ENCODE data around the gene LRCH1. TPM values are rescaled to one million over a fixed set of nuclear protein-coding genes. Genes with fewer than 3 reads are reported as not detected.

The LRCH1 gene
- total and polyA plus RNA-seq, 2 experiments from 2014 or later: 3.9 to 9.2 TPM

DNA sequence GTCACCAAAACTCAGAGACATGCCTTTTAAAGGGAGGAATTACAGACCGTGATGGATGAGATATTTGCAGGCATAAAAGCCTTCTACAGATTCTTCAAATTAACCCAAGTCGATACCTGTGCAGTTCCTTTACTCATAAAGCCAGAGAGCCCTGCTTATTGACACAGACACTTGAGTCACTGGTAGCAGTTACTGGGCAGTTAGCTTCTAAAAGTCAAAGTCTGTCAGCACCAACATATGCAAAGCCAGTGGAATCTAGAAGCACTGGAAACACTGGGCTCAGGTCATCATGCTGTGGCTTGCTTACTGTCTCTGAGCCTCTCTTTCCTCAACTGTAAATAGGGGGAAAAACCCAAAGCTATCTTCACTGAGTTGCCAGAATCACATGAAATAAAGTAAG lies 25.7 kb upstream of the LRCH1 start (continued):
- no peak for TF ChIP-seq EZH2 (IDR thresholded peaks at IDR 0.05; ENCODE audit: low read depth, unreplicated experiment)
- TF ChIP-seq, protein P1, sequence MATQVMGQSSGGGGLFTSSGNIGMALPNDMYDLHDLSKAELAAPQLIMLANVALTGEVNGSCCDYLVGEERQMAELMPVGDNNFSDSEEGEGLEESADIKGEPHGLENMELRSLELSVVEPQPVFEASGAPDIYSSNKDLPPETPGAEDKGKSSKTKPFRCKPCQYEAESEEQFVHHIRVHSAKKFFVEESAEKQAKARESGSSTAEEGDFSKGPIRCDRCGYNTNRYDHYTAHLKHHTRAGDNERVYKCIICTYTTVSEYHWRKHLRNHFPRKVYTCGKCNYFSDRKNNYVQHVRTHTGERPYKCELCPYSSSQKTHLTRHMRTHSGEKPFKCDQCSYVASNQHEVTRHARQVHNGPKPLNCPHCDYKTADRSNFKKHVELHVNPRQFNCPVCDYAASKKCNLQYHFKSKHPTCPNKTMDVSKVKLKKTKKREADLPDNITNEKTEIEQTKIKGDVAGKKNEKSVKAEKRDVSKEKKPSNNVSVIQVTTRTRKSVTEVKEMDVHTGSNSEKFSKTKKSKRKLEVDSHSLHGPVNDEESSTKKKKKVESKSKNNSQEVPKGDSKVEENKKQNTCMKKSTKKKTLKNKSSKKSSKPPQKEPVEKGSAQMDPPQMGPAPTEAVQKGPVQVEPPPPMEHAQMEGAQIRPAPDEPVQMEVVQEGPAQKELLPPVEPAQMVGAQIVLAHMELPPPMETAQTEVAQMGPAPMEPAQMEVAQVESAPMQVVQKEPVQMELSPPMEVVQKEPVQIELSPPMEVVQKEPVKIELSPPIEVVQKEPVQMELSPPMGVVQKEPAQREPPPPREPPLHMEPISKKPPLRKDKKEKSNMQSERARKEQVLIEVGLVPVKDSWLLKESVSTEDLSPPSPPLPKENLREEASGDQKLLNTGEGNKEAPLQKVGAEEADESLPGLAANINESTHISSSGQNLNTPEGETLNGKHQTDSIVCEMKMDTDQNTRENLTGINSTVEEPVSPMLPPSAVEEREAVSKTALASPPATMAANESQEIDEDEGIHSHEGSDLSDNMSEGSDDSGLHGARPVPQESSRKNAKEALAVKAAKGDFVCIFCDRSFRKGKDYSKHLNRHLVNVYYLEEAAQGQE (IDR thresholded peaks at IDR 0.05; ENCODE audit: unreplicated experiment): no peak
- TF ChIP-seq POLR2AphosphoS5 (IDR thresholded peaks at IDR 0.05; ENCODE audit: low read depth): no peak
- no peak for TF ChIP-seq JUNB (IDR thresholded peaks at IDR 0.05; ENCODE audit: unreplicated experiment)
- TF ChIP-seq CREB1 (CRISPR knock-in tag; IDR thresholded peaks at IDR 0.05; ENCODE audit: low read depth): no peak
- no peak for TF ChIP-seq ETS1 (IDR thresholded peaks at IDR 0.05)

GRCh38 chr13:46529216-46529919 lies 23.6 kb upstream of the LRCH1 start:
- Histone ChIP-seq H4K20me1 (replicated peaks; ENCODE audit: insufficient read depth) (no peaks in the 10 kb centered on the region), H3F3A (replicated peaks; ENCODE audit: low read depth) (no peaks in the 10 kb centered on the region), H3K4me1 (ENCODE audit: insufficient read depth) (peaks cover 4% of the 10 kb centered on the region; the same call in 1 of the 2 replicates), H3K36me3 (ENCODE audit: insufficient read depth) (no peaks in the 10 kb centered on the region), H3K4me3 (no peak overlapping the region), H2AFZ (no peak overlapping the region), H3K27me3 (ENCODE audit: insufficient read depth) (no peaks in the 10 kb centered on the region), H3K9me2 (ENCODE audit: insufficient read depth) (no peaks in the 10 kb centered on the region), H3K27ac (ENCODE audit: low read depth) (no peak overlapping the region), H3K4me2 (no peak overlapping the region), H3K79me2 (replicated peaks; ENCODE audit: insufficient read depth) (no peaks in the 10 kb centered on the region)
- no peaks in the 10 kb centered on the region for H3K36me3 Mint-ChIP-seq (ENCODE audit: low read depth)
- no peak for TF ChIP-seq ZNF114 (CRISPR knock-in tag; IDR thresholded peaks at IDR 0.05)
- DNase-seq (ENCODE audit: low spot score) (no peak), ATAC-seq (no peak)
- H3K27me3 Mint-ChIP-seq (ENCODE audit: insufficient read depth, low read depth, poor library complexity): peaks cover 9% of the 10 kb centered on the region
- no peaks in the 10 kb centered on the region for H3K4me1 Mint-ChIP-seq
- no peak overlapping the region for H3K4me3 Mint-ChIP-seq
- H3K9me3 Mint-ChIP-seq: no peaks in the 10 kb centered on the region
- no peak overlapping the region for H3K27ac Mint-ChIP-seq
